ENCODE results near the gene TIGD1.

GRCh38 chr2:232593982-232594381 is 43.6 kb upstream of the TIGD1 start:
- TF ChIP-seq CTCF (IDR thresholded peaks at IDR 0.05) = no peak
- TF ChIP-seq POLR2A (IDR thresholded peaks at IDR 0.05) = no peak
